HepG2 (cell line): ENCODE measurements around the gene ACP5. TPM values are rescaled to one million over a fixed set of nuclear protein-coding genes. Genes with fewer than 3 reads are reported as not detected.
A peak's percentile ranks its signal among the peaks of the same experiment; 100 is the strongest.

Source experiments
- ASH2L ChIP-seq: fragments of 300-600, 200-600 bp; sonication (generic); IDR thresholded peaks from 2 replicates; pipeline ENCODE4 v1.7.0; 2017; ENCODE audit warnings: low read depth, mild to moderate bottlenecking, moderate library complexity, mixed read lengths, low read length; ENCODE audit not compliant: insufficient read length
- CREM ChIP-seq, 2 experiments: sonication (generic) in 1 of 2; formaldehyde crosslinking in 1 of 2; IDR thresholded peaks; 2 replicates each; pipeline versions ENCODE4 v1.4.0 to v1.6.1; 2016 to 2020; ENCODE audit warnings: antibody characterized with exemption in 1 of 2, mild to moderate bottlenecking in 1 of 2, missing genetic modification reagents in 1 of 2
- HOXA3 ChIP-seq: sonication (generic); formaldehyde crosslinking; IDR thresholded peaks from 2 replicates; pipeline ENCODE4 v1.5.0; 2020; ENCODE audit warnings: missing genetic modification reagents
- IKZF1 ChIP-seq: fragments of 450-650 bp; IDR thresholded peaks from 2 replicates; pipeline ENCODE4 v1.7.1; 2016
- KDM1A ChIP-seq: IDR thresholded peaks from 2 replicates; pipeline ENCODE4 v1.6.1; 2016; ENCODE audit warnings: missing compliant biosample characterization
- KLF13 ChIP-seq: sonication (generic); formaldehyde crosslinking; IDR thresholded peaks from 2 replicates; pipeline ENCODE4 v1.4.0; 2020; ENCODE audit warnings: mild to moderate bottlenecking, missing genetic modification reagents
- SALL2 ChIP-seq: sonication (generic); formaldehyde crosslinking; IDR thresholded peaks from 2 replicates; pipeline ENCODE4 v1.8.1; 2023; ENCODE audit warnings: mild to moderate bottlenecking, missing genetic modification reagents, inconsistent platforms
- STAG1 ChIP-seq: sonication (generic); formaldehyde crosslinking; IDR thresholded peaks from 2 replicates; pipeline ENCODE4 v1.4.0; 2020; ENCODE audit warnings: missing genetic modification reagents
- TFE3 ChIP-seq: IDR thresholded peaks from 2 replicates; pipeline ENCODE4 v1.6.1; 2016
- TP53 ChIP-seq: sonication (generic); formaldehyde crosslinking; conservative IDR thresholded peaks from 2 replicates; pipeline ENCODE4 v1.4.0; 2020; ENCODE audit warnings: missing genetic modification reagents
- ZBTB39 ChIP-seq: sonication (generic); formaldehyde crosslinking; IDR thresholded peaks from 2 replicates; pipeline ENCODE4 v1.5.0; 2020; ENCODE audit warnings: missing genetic modification reagents
- ZBTB43 ChIP-seq: sonication (generic); formaldehyde crosslinking; conservative IDR thresholded peaks from 2 replicates; pipeline ENCODE4 v1.4.0; 2020; ENCODE audit warnings: missing genetic modification reagents
- ZNF343 ChIP-seq: sonication (generic); formaldehyde crosslinking; IDR thresholded peaks from 2 replicates; pipeline ENCODE4 v1.4.0; 2020; ENCODE audit warnings: mild to moderate bottlenecking, missing genetic modification reagents
- ZNF547 ChIP-seq: sonication (generic); formaldehyde crosslinking; IDR thresholded peaks from 2 replicates; pipeline ENCODE4 v1.5.1; 2020; ENCODE audit warnings: mild to moderate bottlenecking, missing genetic modification reagents
- ZNF788 ChIP-seq: sonication (generic); formaldehyde crosslinking; IDR thresholded peaks from 2 replicates; pipeline ENCODE4 v1.5.0; 2020; ENCODE audit warnings: mild to moderate bottlenecking, missing genetic modification reagents, borderline replicate concordance
- polyA plus RNA-seq, 8 experiments: library from polyadenylated mRNA; depleted of rRNA in 3 of 8; stranded (reverse) in 7 of 8; unstranded in 1 of 8; fragments of >200 nt; fragmentation: Illumina TruSeq in 4 of 8; extraction: Trizol in 4 of 8; gene quantifications; 2 replicates each; pipeline versions ENCODE4 v1.2.1 to v1.2.3, GENCODE V29; 2011 to 2016; ENCODE audit warnings: low read depth in 4 of 8, missing spikeins in 1 of 8, mixed read lengths in 1 of 8; ENCODE audit not compliant: insufficient read depth in 1 of 8
- total RNA-seq, 5 experiments: library from RNA; depleted of rRNA; stranded (reverse); fragments of >200 nt; fragmentation: Illumina TruSeq; extraction: Trizol; gene quantifications; 2 replicates each; pipeline ENCODE4 v1.2.3, GENCODE V29; 2016; ENCODE audit warnings: low read depth in 1 of 5
- TF ChIP-seq, protein P1 (sequence below): sonication (generic); formaldehyde crosslinking; IDR thresholded peaks from 2 replicates; pipeline ENCODE4 v1.9.0; 2021; ENCODE audit warnings: missing genetic modification reagents, borderline replicate concordance
- TF ChIP-seq, protein P2 (sequence below): sonication (generic); formaldehyde crosslinking; IDR thresholded peaks from 2 replicates; pipeline ENCODE4 v1.4.0; 2020; ENCODE audit warnings: missing genetic modification reagents
- TF ChIP-seq, protein P3 (sequence below): conservative IDR thresholded peaks from 2 replicates; pipeline ENCODE4 v1.6.1; 2018; ENCODE audit warnings: missing genetic modification reagents

The ACP5 gene
- total and polyA plus RNA-seq, 2 of the 13 experiments (the other 11 are each of a cell fraction or from before 2014, with no cell fraction given), result 1.3 to 6.7 TPM

GRCh38 chr19:11535792-11536595 is 41.5 kb downstream of the ACP5 start (continued):
- TF ChIP-seq, protein P1, sequence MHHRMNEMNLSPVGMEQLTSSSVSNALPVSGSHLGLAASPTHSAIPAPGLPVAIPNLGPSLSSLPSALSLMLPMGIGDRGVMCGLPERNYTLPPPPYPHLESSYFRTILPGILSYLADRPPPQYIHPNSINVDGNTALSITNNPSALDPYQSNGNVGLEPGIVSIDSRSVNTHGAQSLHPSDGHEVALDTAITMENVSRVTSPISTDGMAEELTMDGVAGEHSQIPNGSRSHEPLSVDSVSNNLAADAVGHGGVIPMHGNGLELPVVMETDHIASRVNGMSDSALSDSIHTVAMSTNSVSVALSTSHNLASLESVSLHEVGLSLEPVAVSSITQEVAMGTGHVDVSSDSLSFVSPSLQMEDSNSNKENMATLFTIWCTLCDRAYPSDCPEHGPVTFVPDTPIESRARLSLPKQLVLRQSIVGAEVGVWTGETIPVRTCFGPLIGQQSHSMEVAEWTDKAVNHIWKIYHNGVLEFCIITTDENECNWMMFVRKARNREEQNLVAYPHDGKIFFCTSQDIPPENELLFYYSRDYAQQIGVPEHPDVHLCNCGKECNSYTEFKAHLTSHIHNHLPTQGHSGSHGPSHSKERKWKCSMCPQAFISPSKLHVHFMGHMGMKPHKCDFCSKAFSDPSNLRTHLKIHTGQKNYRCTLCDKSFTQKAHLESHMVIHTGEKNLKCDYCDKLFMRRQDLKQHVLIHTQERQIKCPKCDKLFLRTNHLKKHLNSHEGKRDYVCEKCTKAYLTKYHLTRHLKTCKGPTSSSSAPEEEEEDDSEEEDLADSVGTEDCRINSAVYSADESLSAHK (CRISPR knock-in tag), result no peak
- TF ChIP-seq SALL2, result 0 out of 2 replicates have a peak, but pooled peaks have one; percentile 77
- TF ChIP-seq TP53 (CRISPR knock-in tag), result no peak
- no peak for TF ChIP-seq ZNF547 (CRISPR knock-in tag)
- peak; percentile 19 for TF ChIP-seq ASH2L
- TF ChIP-seq TFE3, result peak; percentile 16; the same call in 1 of the 2 replicates
- TF ChIP-seq KLF13, result no peak
- peak; percentile 87 for TF ChIP-seq HOXA3
- TF ChIP-seq IKZF1, result no peak
- TF ChIP-seq ZBTB43, result no peak
- TF ChIP-seq ZNF343 (CRISPR knock-in tag), result no peak
- no peak; the same call in 1 of the 2 replicates for TF ChIP-seq CREM (IDR thresholded peaks at IDR 0.05)
- no peak for TF ChIP-seq CREM (CRISPR knock-in tag; IDR thresholded peaks at IDR 0.05)
- TF ChIP-seq STAG1, result 0 out of 2 replicates have a peak, but pooled peaks have one; percentile 8
- TF ChIP-seq ZNF788 (CRISPR knock-in tag), result peak; percentile 54; the same call in 1 of the 2 replicates
- TF ChIP-seq, protein P2, sequence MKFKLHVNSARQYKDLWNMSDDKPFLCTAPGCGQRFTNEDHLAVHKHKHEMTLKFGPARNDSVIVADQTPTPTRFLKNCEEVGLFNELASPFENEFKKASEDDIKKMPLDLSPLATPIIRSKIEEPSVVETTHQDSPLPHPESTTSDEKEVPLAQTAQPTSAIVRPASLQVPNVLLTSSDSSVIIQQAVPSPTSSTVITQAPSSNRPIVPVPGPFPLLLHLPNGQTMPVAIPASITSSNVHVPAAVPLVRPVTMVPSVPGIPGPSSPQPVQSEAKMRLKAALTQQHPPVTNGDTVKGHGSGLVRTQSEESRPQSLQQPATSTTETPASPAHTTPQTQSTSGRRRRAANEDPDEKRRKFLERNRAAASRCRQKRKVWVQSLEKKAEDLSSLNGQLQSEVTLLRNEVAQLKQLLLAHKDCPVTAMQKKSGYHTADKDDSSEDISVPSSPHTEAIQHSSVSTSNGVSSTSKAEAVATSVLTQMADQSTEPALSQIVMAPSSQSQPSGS (CRISPR knock-in tag), result peak; percentile 76; the same call in 1 of the 2 replicates
- TF ChIP-seq ZBTB39 (CRISPR knock-in tag), result no peak
- peak; percentile 95 for TF ChIP-seq KDM1A (CRISPR knock-in tag)
- TF ChIP-seq, protein P3, sequence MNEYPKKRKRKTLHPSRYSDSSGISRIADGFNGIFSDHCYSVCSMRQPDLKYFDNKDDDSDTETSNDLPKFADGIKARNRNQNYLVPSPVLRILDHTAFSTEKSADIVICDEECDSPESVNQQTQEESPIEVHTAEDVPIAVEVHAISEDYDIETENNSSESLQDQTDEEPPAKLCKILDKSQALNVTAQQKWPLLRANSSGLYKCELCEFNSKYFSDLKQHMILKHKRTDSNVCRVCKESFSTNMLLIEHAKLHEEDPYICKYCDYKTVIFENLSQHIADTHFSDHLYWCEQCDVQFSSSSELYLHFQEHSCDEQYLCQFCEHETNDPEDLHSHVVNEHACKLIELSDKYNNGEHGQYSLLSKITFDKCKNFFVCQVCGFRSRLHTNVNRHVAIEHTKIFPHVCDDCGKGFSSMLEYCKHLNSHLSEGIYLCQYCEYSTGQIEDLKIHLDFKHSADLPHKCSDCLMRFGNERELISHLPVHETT (CRISPR knock-in tag), result no peak
